AG09319 (cell line): Measurements from ENCODE around the gene CLEC3B.
A peak's percentile ranks its signal among the peaks of the same experiment; 100 is the strongest.

ENCODE experiments used
- DNase-seq: peaks from one replicate; pipeline ENCODE4 v3.0.0-alpha.2; 2010; ENCODE audit warnings: low read depth; ENCODE audit errors: extremely low read depth
- CTCF ChIP-seq: IDR thresholded peaks from 2 replicates; pipeline ENCODE4 v1.5.1; 2011; ENCODE audit warnings: low read depth, mild to moderate bottlenecking, inconsistent platforms, low read length, moderate library complexity

CLEC3B gene

GRCh38 chr3:45084820-45085816, 59.0 kb downstream of the CLEC3B start:
- peak; percentile 60 for DNase-seq
- TF ChIP-seq CTCF, result peak; percentile 6
